KOPT-K1 (cell line): ENCODE data around the gene CAMK2N2.
"Not testable (repeated sequence)": the region's sequence is repeated elsewhere in the genome, so short reads cannot be mapped to it uniquely, and the experiment has no call there.

Source experiments
- H3K27ac ChIP-seq: fragments of 200-600 bp; sonication (generic); 2 replicates; pipeline ENCODE4 v1.5.1; 2016; ENCODE audit warnings: antibody characterized with exemption, mild to moderate bottlenecking, low read depth, low read length; ENCODE audit not compliant: poor library complexity, severe bottlenecking
- H3K36me3 ChIP-seq: fragments of 200-600 bp; sonication (generic); 2 replicates; pipeline ENCODE4 v1.5.1; 2017; ENCODE audit warnings: antibody characterized with exemption, mild to moderate bottlenecking, low read length, moderate library complexity; ENCODE audit not compliant: insufficient read depth
- H3K9me3 ChIP-seq: fragments of 200-600 bp; sonication (generic); 2 replicates; pipeline ENCODE4 v1.5.1; 2017; ENCODE audit warnings: antibody characterized with exemption, low read length, mild to moderate bottlenecking; ENCODE audit not compliant: insufficient read depth, poor library complexity, severe bottlenecking

Gene CAMK2N2

GRCh38 chr3:184284696-184285095 is 23.3 kb upstream of the CAMK2N2 start:
- Histone ChIP-seq H3K27ac (no peak overlapping the region), H3K9me3 (no peaks in the 10 kb centered on the region), H3K36me3 (no peaks in the 10 kb centered on the region)

DNA sequence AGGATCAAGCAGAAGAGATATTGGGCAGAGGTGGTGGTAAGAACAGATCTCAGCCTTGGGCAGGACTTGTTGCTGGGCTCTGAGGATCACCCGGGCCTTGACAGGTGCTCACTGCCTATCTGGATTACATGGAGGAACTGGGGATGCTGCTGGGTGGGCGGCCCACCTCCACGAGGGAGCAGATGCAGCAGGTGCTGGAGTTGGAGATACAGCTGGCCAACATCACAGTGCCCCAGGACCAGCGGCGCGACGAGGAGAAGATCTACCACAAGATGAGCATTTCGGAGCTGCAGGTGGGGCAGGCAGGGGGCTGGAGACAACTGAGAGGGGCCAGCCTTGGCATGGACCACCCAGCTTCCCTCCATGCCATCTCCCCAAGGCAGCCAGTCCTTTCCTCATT is 22.3 kb upstream of the CAMK2N2 start:
- H3K27ac ChIP-seq = no peak overlapping the region
- H3K36me3 ChIP-seq = no peaks in the 10 kb centered on the region
- H3K9me3 ChIP-seq = no peaks in the 10 kb centered on the region

DNA sequence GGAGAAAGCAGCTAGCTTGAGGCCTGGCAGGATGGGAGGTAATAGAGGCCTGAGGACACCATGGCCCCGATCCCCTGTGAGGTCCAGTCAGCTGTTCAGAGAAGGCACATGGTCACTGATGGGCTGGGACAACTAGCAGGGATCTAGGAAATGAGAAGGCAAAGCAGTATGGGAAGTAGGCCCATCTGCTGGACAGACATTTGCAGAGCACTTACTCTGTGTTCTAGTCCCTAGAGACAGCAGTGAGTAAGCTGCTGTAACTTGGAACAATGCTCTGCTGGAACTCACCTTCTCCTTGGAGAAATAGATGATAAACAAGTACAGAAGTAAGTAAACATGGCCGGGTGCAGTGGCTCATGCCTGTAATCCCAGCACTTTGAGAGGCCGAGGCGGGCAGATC is 21.6 kb upstream of the CAMK2N2 start:
- no peaks in the 10 kb centered on the region for H3K9me3 ChIP-seq
- H3K27ac ChIP-seq = no peak overlapping the region
- H3K36me3 ChIP-seq = no peaks in the 10 kb centered on the region

GRCh38 chr3:184277366-184277765 is 16.0 kb upstream of the CAMK2N2 start:
- Histone ChIP-seq H3K36me3 (no peaks in the 10 kb centered on the region), H3K27ac (no peak overlapping the region), H3K9me3 (no peaks in the 10 kb centered on the region)

DNA sequence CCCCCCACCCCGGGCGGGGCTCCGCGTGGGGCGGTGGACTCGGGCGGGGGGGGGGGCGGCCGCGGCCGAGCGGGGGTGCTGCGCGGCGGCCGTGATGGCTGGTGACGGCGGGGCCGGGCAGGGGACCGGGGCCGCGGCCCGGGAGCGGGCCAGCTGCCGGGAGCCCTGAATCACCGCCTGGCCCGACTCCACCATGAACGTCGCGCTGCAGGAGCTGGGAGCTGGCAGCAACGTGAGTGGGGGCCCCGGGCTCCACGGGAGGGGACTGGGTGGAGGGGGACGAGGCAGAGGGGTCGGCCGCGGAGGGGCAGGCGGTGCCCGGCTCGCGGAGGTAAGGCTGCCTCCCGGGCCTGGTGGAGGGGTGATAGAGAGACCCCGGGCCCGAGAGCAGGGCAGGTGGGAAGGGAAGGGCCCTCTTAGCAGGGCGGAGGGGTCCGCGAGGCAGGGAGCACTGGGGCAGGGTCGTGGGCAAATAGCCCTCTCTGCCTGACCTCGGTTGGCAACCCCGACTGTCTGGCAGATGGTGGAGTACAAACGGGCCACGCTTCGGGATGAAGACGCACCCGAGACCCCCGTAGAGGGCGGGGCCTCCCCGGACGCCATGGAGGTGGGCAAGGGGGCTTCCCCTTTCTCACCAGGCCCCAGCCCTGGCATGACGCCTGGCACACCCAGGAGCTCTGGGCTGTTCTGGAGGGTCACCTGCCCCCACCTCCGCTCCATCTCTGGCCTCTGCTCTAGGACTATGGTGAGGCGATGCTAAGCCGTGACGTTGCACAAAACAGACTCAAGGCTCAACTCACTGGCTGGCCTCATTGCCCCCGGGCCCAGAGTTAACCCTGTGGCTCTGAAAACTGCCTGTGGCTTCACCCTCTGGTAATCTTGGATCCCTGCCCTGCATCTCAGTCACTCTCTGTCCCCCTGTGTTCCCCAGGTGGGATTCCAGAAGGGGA is 14.9 kb upstream of the CAMK2N2 start, which contains the start of gene ECE2:
Gene ECE2, plus strand, starts transcription at position 62 of the 950 bp plus-strand sequence. Its CDS starts 132 bp downstream, at position 194.
- no peaks in the 10 kb centered on the region for H3K9me3 ChIP-seq
- no peak within 1 kb of the TSS for H3K27ac ChIP-seq
- H3K36me3 ChIP-seq = no peaks in the 10 kb centered on the region

- Histone ChIP-seq H3K27ac (no peak overlapping the region), H3K36me3 (no peaks in the 10 kb centered on the region), H3K9me3 (no peaks in the 10 kb centered on the region)
These were observed 14.0 kb upstream of the CAMK2N2 start for GRCh38 chr3:184275381-184275701.

GRCh38 chr3:184272269-184272668 is 10.9 kb upstream of the CAMK2N2 start:
- no peaks in the 10 kb centered on the region for H3K36me3 ChIP-seq
- peaks cover 6% of the 10 kb centered on the region for H3K9me3 ChIP-seq
- H3K27ac ChIP-seq = no peak overlapping the region

DNA sequence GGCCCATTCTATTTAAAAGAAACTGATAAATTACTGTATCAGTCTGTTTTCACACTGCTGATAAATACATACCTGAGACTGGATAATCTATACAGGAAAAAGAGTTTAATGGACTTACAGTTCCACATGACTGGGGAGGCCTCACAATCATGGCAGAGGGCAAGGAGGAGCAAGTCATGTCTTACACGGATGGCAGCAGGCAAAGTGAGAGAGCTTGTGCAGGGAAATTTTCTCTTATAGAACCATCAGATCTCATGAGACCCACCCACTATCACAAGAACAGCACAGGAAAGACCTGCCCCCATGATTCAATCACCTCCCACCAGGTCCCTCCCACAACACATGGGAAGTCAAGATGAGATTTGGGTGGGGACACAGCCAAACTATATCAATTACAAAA is 5.9 kb upstream of the CAMK2N2 start:
- not testable (repeated sequence) for H3K36me3 ChIP-seq, H3K27ac ChIP-seq, H3K9me3 ChIP-seq

- no peaks in the 10 kb centered on the region for H3K36me3 ChIP-seq
- H3K9me3 ChIP-seq = peaks cover 8% of the 10 kb centered on the region
- H3K27ac ChIP-seq = no peak overlapping the region
These were observed 1.4 kb upstream of the CAMK2N2 start for GRCh38 chr3:184262764-184263179.

GRCh38 chr3:184261854-184262763 is 756 bp upstream of the CAMK2N2 start:
- H3K27ac ChIP-seq = no peak overlapping the region
- H3K9me3 ChIP-seq = peaks cover 1% of the 10 kb centered on the region
- no peaks in the 10 kb centered on the region for H3K36me3 ChIP-seq

- no peaks in the 10 kb centered on the region for H3K36me3 ChIP-seq
- no peaks in the 10 kb centered on the region for H3K9me3 ChIP-seq
- no peak overlapping the region for H3K27ac ChIP-seq
These were observed 556 bp downstream of the CAMK2N2 start for GRCh38 chr3:184260724-184261269.

- H3K36me3 ChIP-seq = no peaks in the 10 kb centered on the region
- H3K9me3 ChIP-seq = no peaks in the 10 kb centered on the region
- H3K27ac ChIP-seq = no peak overlapping the region
These were observed 1.3 kb downstream of the CAMK2N2 start for GRCh38 chr3:184259878-184260723.

DNA sequence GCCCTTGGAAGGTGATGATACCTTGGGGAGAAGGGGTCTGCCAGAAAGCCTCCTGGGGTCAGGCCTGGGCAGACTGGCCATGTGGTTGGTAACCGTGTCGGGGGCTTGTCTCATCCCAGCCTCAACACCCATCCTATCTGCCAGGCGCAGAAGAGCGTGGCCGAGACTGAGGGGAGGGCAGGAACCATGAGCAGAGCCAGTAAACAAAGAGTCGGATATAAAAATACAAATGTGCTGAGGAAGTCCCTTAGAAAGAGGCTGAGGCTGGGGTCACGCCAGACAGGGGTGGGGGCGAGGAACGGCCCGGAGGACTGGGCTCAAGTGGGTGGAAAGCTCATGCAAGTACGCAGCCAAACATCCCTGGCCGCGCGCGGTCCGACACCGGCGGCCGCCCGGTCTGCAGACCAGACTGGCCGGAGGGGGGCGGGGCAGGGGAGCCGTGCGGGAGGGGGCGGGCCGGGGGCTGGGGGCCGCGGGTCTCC is 1.9 kb downstream of the CAMK2N2 start:
- Histone ChIP-seq H3K36me3 (no peaks in the 10 kb centered on the region), H3K27ac (no peak overlapping the region), H3K9me3 (no peaks in the 10 kb centered on the region)

DNA sequence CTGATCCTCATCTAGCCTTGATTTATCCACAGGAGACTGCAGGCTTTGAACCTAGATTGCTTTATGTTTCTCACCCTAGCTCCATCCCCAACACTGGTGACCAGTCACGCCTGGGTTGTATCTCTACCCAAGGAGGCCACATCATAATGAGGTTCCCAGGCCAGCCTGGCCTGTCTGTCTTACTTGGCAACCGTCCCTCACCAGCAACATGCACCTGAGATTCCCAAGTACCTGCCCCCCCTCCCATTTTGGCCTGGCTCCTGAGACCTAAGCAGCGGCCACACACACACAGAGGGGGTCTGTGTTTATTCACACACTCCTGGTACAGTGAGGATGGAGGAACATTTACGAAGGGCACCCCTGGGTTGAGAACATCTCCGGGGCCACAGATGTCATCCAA is 2.4 kb downstream of the CAMK2N2 start:
- Histone ChIP-seq H3K9me3 (no peaks in the 10 kb centered on the region), H3K27ac (no peak overlapping the region), H3K36me3 (no peaks in the 10 kb centered on the region)
